Naive thymus-derived CD4-positive, alpha-beta T cell (primary cell): Measurements from ENCODE around the gene C8A. TPM values are rescaled to one million over a fixed set of nuclear protein-coding genes. Genes with fewer than 3 reads are reported as not detected.

Experiments
- ATAC-seq: fragments of 150-1000 bp; cut with Tn5 transposase; 2 replicates; pipeline ENCODE4 v1.10.0; 2021; ENCODE audit warnings: mild to moderate bottlenecking, moderate library complexity
- CTCF ChIA-PET: fragments of 350-600 bp; sonication (Branson Sonifier 250); formaldehyde crosslinking; loops from one replicate; lab custom pipeline; 2021; ENCODE audit warnings: antibody characterized with exemption; lab: Charles Lee
- POLR2A ChIA-PET: fragments of 350-600 bp; sonication (Branson Sonifier 250); formaldehyde crosslinking; loops from one replicate; lab custom pipeline; 2021; ENCODE audit warnings: antibody characterized with exemption, inconsistent platforms; lab: Charles Lee
- DNase-seq, 9 donors: peaks; one replicate each; pipeline versions ENCODE4 v3.0.0 to v3.0.0-alpha.2; 2020 to 2022; ENCODE audit warnings: mixed read lengths in 1 of 9
- H3K27ac ChIP-seq: one replicate; pipeline ENCODE4 v1.7.0; 2013; ENCODE audit warnings: mild to moderate bottlenecking, low read depth, low read length, moderate library complexity
- H3K27me3 ChIP-seq, 2 donors: one replicate each; pipeline ENCODE4 v1.7.0; 2013; ENCODE audit warnings: low read length in 2 of 2, mild to moderate bottlenecking in 2 of 2, moderate library complexity in 2 of 2; ENCODE audit not compliant: control insufficient read depth in 2 of 2, insufficient read depth in 2 of 2
- H3K36me3 ChIP-seq, 3 experiments: 1 replicate in 2 of 3; 2 replicates in 1 of 3; pipeline ENCODE4 v1.7.0; 2013; ENCODE audit warnings: low read length in 3 of 3, mild to moderate bottlenecking in 3 of 3, moderate library complexity in 1 of 3; ENCODE audit not compliant: insufficient read depth in 3 of 3, control insufficient read depth in 2 of 3
- H3K4me1 ChIP-seq, 2 donors: one replicate each; pipeline ENCODE4 v1.7.0; 2013; ENCODE audit warnings: low read length in 2 of 2, mild to moderate bottlenecking in 2 of 2, moderate library complexity in 1 of 2; ENCODE audit not compliant: control insufficient read depth in 2 of 2, insufficient read depth in 2 of 2
- H3K4me3 ChIP-seq: 2 replicates; pipeline ENCODE4 v1.7.0; 2013; ENCODE audit warnings: mild to moderate bottlenecking, low read length
- H3K9me3 ChIP-seq, 3 experiments: 1 replicate in 2 of 3; 2 replicates in 1 of 3; pipeline ENCODE4 v1.7.0; 2013; ENCODE audit warnings: low read length in 3 of 3; ENCODE audit not compliant: control insufficient read depth in 2 of 3
- H3K27ac Mint-ChIP-seq, 9 donors: one replicate each; pipeline ENCODE4 v1.8.0; 2020 to 2022; ENCODE audit warnings: mixed read lengths in 9 of 9, mild to moderate bottlenecking in 8 of 9, moderate library complexity in 5 of 9, inconsistent platforms in 2 of 9
- H3K27me3 Mint-ChIP-seq, 5 donors: one replicate each; pipeline ENCODE4 v1.8.0; 2021 to 2022; ENCODE audit warnings: mixed read lengths in 5 of 5, mild to moderate bottlenecking in 1 of 5
- H3K36me3 Mint-ChIP-seq, 5 donors: one replicate each; pipeline ENCODE4 v1.8.0; 2020 to 2022; ENCODE audit warnings: mixed read lengths in 5 of 5, mild to moderate bottlenecking in 3 of 5, inconsistent platforms in 1 of 5
- H3K4me1 Mint-ChIP-seq, 7 donors: one replicate each; pipeline ENCODE4 v1.8.0; 2020 to 2022; ENCODE audit warnings: mixed read lengths in 7 of 7, mild to moderate bottlenecking in 3 of 7, inconsistent platforms in 1 of 7
- H3K4me3 Mint-ChIP-seq, 10 donors: one replicate each; pipeline ENCODE4 v1.8.0; 2020 to 2022; ENCODE audit warnings: mild to moderate bottlenecking in 10 of 10, mixed read lengths in 10 of 10, moderate library complexity in 6 of 10, inconsistent platforms in 2 of 10
- H3K9me3 Mint-ChIP-seq, 11 donors: one replicate each; pipeline ENCODE4 v1.8.0; 2020 to 2022; ENCODE audit warnings: mixed read lengths in 11 of 11, mild to moderate bottlenecking in 4 of 11, inconsistent platforms in 1 of 11, moderate library complexity in 1 of 11
- intact Hi-C, 2 donors: fragments of 100-400 bp; cut with micrococcal nuclease; formaldehyde crosslinking; loops; one replicate each; pipeline ENCODE4 v1.15.1; 2023
- polyA plus RNA-seq, 2 donors: library from polyadenylated mRNA; unstranded; fragments of 300-500 nt; fragmentation: Illumina TruSeq; gene quantifications; one replicate each; pipeline ENCODE4 v1.2.3, GENCODE V29; 2021
- total RNA-seq, 6 experiments: library from RNA in 5 of 6; stranded (reverse) in 5 of 6; gene quantifications; 1 replicate in 5 of 6; 2 replicates in 1 of 6; pipeline ENCODE4 v1.2.3 and lab custom pipeline; 2021 to 2026

The C8A gene
- total and polyA plus RNA-seq, 7 experiments from 2014 or later, result not detected

DNA sequence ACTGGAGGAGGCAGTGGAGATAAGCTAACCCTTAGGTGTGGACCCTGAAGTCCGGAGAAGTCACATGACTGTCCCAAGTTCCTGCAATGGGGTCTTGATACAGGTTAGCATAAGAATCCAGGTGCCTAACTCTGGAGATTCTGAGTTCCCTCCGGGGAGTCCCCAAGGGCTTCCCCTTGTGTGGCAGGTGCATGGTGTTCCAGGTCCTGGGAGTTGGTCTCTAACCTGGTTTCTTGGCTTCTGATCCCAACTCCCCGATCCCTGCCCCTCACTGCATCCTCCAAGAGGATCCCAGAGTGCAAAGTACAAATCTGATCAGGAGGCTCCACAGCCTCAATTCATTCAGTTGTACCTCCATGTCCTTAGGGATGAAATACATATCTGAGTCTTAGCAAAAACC lies 9.3 kb upstream of the C8A start:
- Mint-ChIP-seq H3K27ac (no peak overlapping the region), H3K9me3 (peaks cover 0 to 3% (median 0%) of the 10 kb centered on the region in 11 donors), H3K36me3 (no peaks in the 10 kb centered on the region), H3K27me3 (peaks cover 0 to 30% (median 8%) of the 10 kb centered on the region in 5 donors), H3K4me3 (no peak overlapping the region), H3K4me1 (no peaks in the 10 kb centered on the region)
- DNase-seq, result no peak
- intact Hi-C loops, result no loop called here
- Histone ChIP-seq H3K4me3 (no peak overlapping the region), H3K36me3 (no peaks in the 10 kb centered on the region), H3K9me3 (no peaks in the 10 kb centered on the region), H3K4me1 (no peaks in the 10 kb centered on the region), H3K27ac (no peak overlapping the region), H3K27me3 (no peaks in the 10 kb centered on the region)
- ChIA-PET CTCF (no interaction called here), POLR2A (no interaction called here)
- no peak for ATAC-seq

DNA sequence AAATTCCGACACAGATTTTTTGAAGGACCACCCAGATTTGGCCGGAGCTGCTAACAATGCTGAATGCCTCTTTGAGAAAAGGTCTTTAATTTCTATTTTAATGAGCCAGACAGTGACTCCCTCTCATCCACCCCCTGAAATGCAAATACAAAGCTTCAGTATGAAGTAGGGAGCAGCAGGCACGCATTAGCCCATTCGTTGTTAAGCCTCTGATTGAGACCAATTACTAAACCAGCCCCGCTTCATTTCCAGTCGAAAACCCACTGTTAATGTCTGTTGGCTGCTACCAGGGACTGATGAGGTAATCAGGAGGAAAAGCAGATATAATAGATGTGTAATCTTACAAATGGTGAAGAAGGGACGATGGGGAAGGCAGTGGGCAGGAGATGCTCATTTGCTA lies 4.8 kb upstream of the C8A start:
- peaks cover 0 to 2% (median 0%) of the 10 kb centered on the region in 11 donors for H3K9me3 Mint-ChIP-seq
- no peak overlapping the region for H3K27ac Mint-ChIP-seq
- ATAC-seq, result no peak
- no peaks in the 10 kb centered on the region for H3K36me3 Mint-ChIP-seq
- H3K9me3 ChIP-seq, result no peaks in the 10 kb centered on the region
- CTCF ChIA-PET, result no interaction called here
- no peak overlapping the region for H3K4me3 ChIP-seq
- intact Hi-C loops, result no loop called here
- no peaks in the 10 kb centered on the region for H3K27me3 ChIP-seq
- H3K4me1 ChIP-seq, result no peaks in the 10 kb centered on the region
- H3K4me3 Mint-ChIP-seq, result no peak overlapping the region
- H3K27me3 Mint-ChIP-seq, result peaks cover 0 to 26% (median 19%) of the 10 kb centered on the region in 5 donors
- POLR2A ChIA-PET, result no interaction called here
- no peaks in the 10 kb centered on the region for H3K36me3 ChIP-seq
- no peak for DNase-seq
- no peaks in the 10 kb centered on the region for H3K4me1 Mint-ChIP-seq
- H3K27ac ChIP-seq, result no peak overlapping the region

- Histone ChIP-seq H3K27me3 (no peaks in the 10 kb centered on the region), H3K27ac (no peak overlapping the region), H3K4me1 (no peaks in the 10 kb centered on the region), H3K36me3 (no peaks in the 10 kb centered on the region), H3K9me3 (no peaks in the 10 kb centered on the region), H3K4me3 (no peak overlapping the region)
- H3K27ac Mint-ChIP-seq, result no peak overlapping the region
- H3K27me3 Mint-ChIP-seq, result peaks cover 0 to 23% (median 13%) of the 10 kb centered on the region in 5 donors
- no peaks in the 10 kb centered on the region for H3K36me3 Mint-ChIP-seq
- ChIA-PET CTCF (interaction anchor here (1.0 kb wide), 1 partner anchor 20 kb away, joined by 5 read pairs; no protein-coding TSS in a partner anchor), POLR2A (no interaction called here)
- H3K4me3 Mint-ChIP-seq, result no peak overlapping the region
- no peak for DNase-seq
- no peak for ATAC-seq
- H3K4me1 Mint-ChIP-seq, result no peaks in the 10 kb centered on the region
- intact Hi-C loops, result no loop called here
- H3K9me3 Mint-ChIP-seq, result peaks cover 0 to 2% (median 0%) of the 10 kb centered on the region in 11 donors
These were observed 4.2 kb upstream of the C8A start for GRCh38 chr1:56850411-56850810.

- H3K27me3 ChIP-seq, result no peaks in the 10 kb centered on the region
- H3K27ac ChIP-seq, result no peak overlapping the region
- H3K9me3 ChIP-seq, result no peaks in the 10 kb centered on the region
- H3K4me1 ChIP-seq, result no peaks in the 10 kb centered on the region
- intact Hi-C loops, result no loop called here
- no peak overlapping the region for H3K4me3 ChIP-seq
- no peaks in the 10 kb centered on the region for H3K36me3 ChIP-seq
- no peaks in the 10 kb centered on the region for H3K4me1 Mint-ChIP-seq
- H3K4me3 Mint-ChIP-seq, result no peak overlapping the region
- ChIA-PET CTCF (interaction anchor here (1.0 kb wide), 1 partner anchor 20 kb away, joined by 5 read pairs; no protein-coding TSS in a partner anchor), POLR2A (no interaction called here)
- H3K36me3 Mint-ChIP-seq, result no peaks in the 10 kb centered on the region
- peaks cover 0 to 23% (median 15%) of the 10 kb centered on the region in 5 donors for H3K27me3 Mint-ChIP-seq
- no peak for DNase-seq
- H3K9me3 Mint-ChIP-seq, result peaks cover 0 to 2% (median 0%) of the 10 kb centered on the region in 11 donors
- ATAC-seq, result no peak
- no peak overlapping the region for H3K27ac Mint-ChIP-seq
These were observed 3.7 kb upstream of the C8A start for GRCh38 chr1:56850922-56851321.

GRCh38 chr1:56852476-56852875 lies 2.1 kb upstream of the C8A start:
- Mint-ChIP-seq H3K27me3 (peaks cover 0 to 23% (median 15%) of the 10 kb centered on the region in 5 donors), H3K36me3 (no peaks in the 10 kb centered on the region), H3K27ac (no peak overlapping the region), H3K9me3 (peaks cover 0 to 2% (median 0%) of the 10 kb centered on the region in 11 donors), H3K4me1 (no peaks in the 10 kb centered on the region), H3K4me3 (no peak overlapping the region)
- H3K9me3 ChIP-seq, result no peaks in the 10 kb centered on the region
- DNase-seq (no peak), ATAC-seq (no peak)
- ChIA-PET CTCF (no interaction called here), POLR2A (no interaction called here)
- H3K36me3 ChIP-seq, result no peaks in the 10 kb centered on the region
- H3K27ac ChIP-seq, result no peak overlapping the region
- H3K4me1 ChIP-seq, result no peaks in the 10 kb centered on the region
- H3K27me3 ChIP-seq, result no peaks in the 10 kb centered on the region
- H3K4me3 ChIP-seq, result no peak overlapping the region
- intact Hi-C loops, result no loop called here

GRCh38 chr1:56855190-56855589 lies 593 bp downstream of the C8A start:
- intact Hi-C loops, result no loop called here
- Histone ChIP-seq H3K4me1 (no peaks in the 10 kb centered on the region), H3K9me3 (no peaks in the 10 kb centered on the region), H3K27me3 (peaks cover 0 to 5% of the 10 kb centered on the region in 2 donors), H3K4me3 (no peak overlapping the region), H3K27ac (no peak overlapping the region), H3K36me3 (no peaks in the 10 kb centered on the region)
- Mint-ChIP-seq H3K9me3 (peaks cover 0 to 2% (median 0%) of the 10 kb centered on the region in 11 donors), H3K4me1 (no peaks in the 10 kb centered on the region), H3K4me3 (no peak overlapping the region), H3K27me3 (peaks cover 0 to 24% (median 14%) of the 10 kb centered on the region in 5 donors), H3K27ac (no peak overlapping the region), H3K36me3 (no peaks in the 10 kb centered on the region)
- ATAC-seq (no peak), DNase-seq (no peak)
- ChIA-PET POLR2A (no interaction called here), CTCF (no interaction called here)

- intact Hi-C loops, result no loop called here
- Histone ChIP-seq H3K36me3 (no peaks in the 10 kb centered on the region), H3K27me3 (peaks cover 0 to 5% of the 10 kb centered on the region in 2 donors), H3K9me3 (no peaks in the 10 kb centered on the region), H3K4me3 (no peak overlapping the region), H3K27ac (no peak overlapping the region), H3K4me1 (no peaks in the 10 kb centered on the region)
- Mint-ChIP-seq H3K27me3 (peaks cover 0 to 27% (median 19%) of the 10 kb centered on the region in 5 donors), H3K9me3 (peaks cover 0 to 7% (median 0%) of the 10 kb centered on the region in 11 donors), H3K4me3 (no peak overlapping the region), H3K4me1 (no peaks in the 10 kb centered on the region), H3K27ac (no peak overlapping the region), H3K36me3 (no peaks in the 10 kb centered on the region)
- CTCF ChIA-PET, result no interaction called here
- POLR2A ChIA-PET, result no interaction called here
- DNase-seq (no peak), ATAC-seq (no peak)
These were observed 1.6 kb downstream of the C8A start for GRCh38 chr1:56856186-56856585.
